PFSK-1 (cell line): Measurements from ENCODE around the gene CLIC5.

ENCODE experiments used
- FOXP2 ChIP-seq: optimal IDR thresholded peaks from 2 replicates; pipeline ENCODE3; 2011; ENCODE audit warnings: borderline replicate concordance, control low read depth, inconsistent platforms; ENCODE audit not compliant: insufficient read depth; ENCODE audit errors: extremely low read length, extremely low read depth
- POLR2AphosphoS5 ChIP-seq: IDR thresholded peaks from 2 replicates; pipeline ENCODE4 v1.6.1; 2012; ENCODE audit warnings: low read depth, mild to moderate bottlenecking, control low read depth, low read length, moderate library complexity
- REST ChIP-seq, 2 experiments: IDR thresholded peaks; 2 replicates each; pipeline versions ENCODE4 v1.6.1 to v1.8.0; 2011 to 2012; ENCODE audit warnings: low read depth in 2 of 2, low read length in 2 of 2, control low read depth in 1 of 2, inconsistent platforms in 1 of 2, mild to moderate bottlenecking in 1 of 2, moderate library complexity in 1 of 2; ENCODE audit not compliant: insufficient read depth in 1 of 2
- SIN3A ChIP-seq: IDR thresholded peaks from 2 replicates; pipeline ENCODE4 v1.6.1; 2012; ENCODE audit warnings: mild to moderate bottlenecking, low read length, moderate library complexity, borderline replicate concordance; ENCODE audit not compliant: insufficient read depth
- TAF1 ChIP-seq: IDR thresholded peaks from 2 replicates; pipeline ENCODE4 v1.6.1; 2012; ENCODE audit warnings: low read length, control low read depth, borderline replicate concordance; ENCODE audit not compliant: insufficient read depth

Gene CLIC5

GRCh38 chr6:45933855-45934254 lies 81.8 kb downstream of the CLIC5 start:
- no peak for TF ChIP-seq TAF1
- TF ChIP-seq REST (IDR thresholded peaks at IDR 0.05; ENCODE audit: insufficient read depth in 1 of 2, low read depth in 2 of 2, low read length in 2 of 2) = no peak
- TF ChIP-seq FOXP2 = no peak
- no peak for TF ChIP-seq SIN3A
- TF ChIP-seq POLR2AphosphoS5 = no peak

GRCh38 chr6:45931232-45931631 lies 84.4 kb downstream of the CLIC5 start:
- no peak for TF ChIP-seq FOXP2
- TF ChIP-seq REST (IDR thresholded peaks at IDR 0.05; ENCODE audit: insufficient read depth in 1 of 2, low read depth in 2 of 2, low read length in 2 of 2) = no peak
- TF ChIP-seq SIN3A = no peak
- no peak for TF ChIP-seq POLR2AphosphoS5
- no peak for TF ChIP-seq TAF1

- TF ChIP-seq FOXP2 = no peak
- no peak for TF ChIP-seq POLR2AphosphoS5
- TF ChIP-seq TAF1 = no peak
- no peak for TF ChIP-seq REST (IDR thresholded peaks at IDR 0.05; ENCODE audit: insufficient read depth in 1 of 2, low read depth in 2 of 2, low read length in 2 of 2)
- TF ChIP-seq SIN3A = no peak
Measured at GRCh38 chr6:45930420-45931040, 85.1 kb downstream of the CLIC5 start.

GRCh38 chr6:45929421-45930361 lies 86.0 kb downstream of the CLIC5 start:
- TF ChIP-seq TAF1 = no peak
- TF ChIP-seq REST (IDR thresholded peaks at IDR 0.05; ENCODE audit: insufficient read depth in 1 of 2, low read depth in 2 of 2, low read length in 2 of 2) = no peak
- TF ChIP-seq SIN3A = no peak
- no peak for TF ChIP-seq FOXP2
- no peak for TF ChIP-seq POLR2AphosphoS5
